ENCODE data around the gene SLC22A15. TPM values are rescaled to one million over a fixed set of nuclear protein-coding genes. Genes with fewer than 3 reads are reported as not detected.

SLC22A15 gene
- total and polyA plus RNA-seq, 2 experiments from 2014 or later, result 2.7 to 3.8 TPM

- Histone ChIP-seq H3F3A (replicated peaks; ENCODE audit: low read depth) (no peaks in the 10 kb centered on the region), H4K20me1 (replicated peaks; ENCODE audit: insufficient read depth) (no peaks in the 10 kb centered on the region; the same call in 1 of the 2 replicates), H2AFZ (no peak overlapping the region), H3K36me3 (ENCODE audit: insufficient read depth) (no peaks in the 10 kb centered on the region), H3K4me2 (no peak overlapping the region), H3K27me3 (ENCODE audit: insufficient read depth) (no peaks in the 10 kb centered on the region), H3K27ac (ENCODE audit: low read depth) (no peak overlapping the region), H3K4me1 (ENCODE audit: insufficient read depth) (no peaks in the 10 kb centered on the region), H3K79me2 (replicated peaks; ENCODE audit: insufficient read depth) (no peaks in the 10 kb centered on the region), H3K4me3 (no peak overlapping the region), H3K9me2 (ENCODE audit: insufficient read depth) (no peaks in the 10 kb centered on the region)
- no peaks in the 10 kb centered on the region for H3K27me3 Mint-ChIP-seq (ENCODE audit: insufficient read depth, low read depth, poor library complexity)
- no peaks in the 10 kb centered on the region for H3K9me3 Mint-ChIP-seq
- no peak overlapping the region for H3K27ac Mint-ChIP-seq
- ATAC-seq (no peak), DNase-seq (ENCODE audit: low spot score) (no peak)
- H3K4me1 Mint-ChIP-seq, result no peaks in the 10 kb centered on the region
- H3K4me3 Mint-ChIP-seq, result no peak overlapping the region
- TF ChIP-seq, protein P1, sequence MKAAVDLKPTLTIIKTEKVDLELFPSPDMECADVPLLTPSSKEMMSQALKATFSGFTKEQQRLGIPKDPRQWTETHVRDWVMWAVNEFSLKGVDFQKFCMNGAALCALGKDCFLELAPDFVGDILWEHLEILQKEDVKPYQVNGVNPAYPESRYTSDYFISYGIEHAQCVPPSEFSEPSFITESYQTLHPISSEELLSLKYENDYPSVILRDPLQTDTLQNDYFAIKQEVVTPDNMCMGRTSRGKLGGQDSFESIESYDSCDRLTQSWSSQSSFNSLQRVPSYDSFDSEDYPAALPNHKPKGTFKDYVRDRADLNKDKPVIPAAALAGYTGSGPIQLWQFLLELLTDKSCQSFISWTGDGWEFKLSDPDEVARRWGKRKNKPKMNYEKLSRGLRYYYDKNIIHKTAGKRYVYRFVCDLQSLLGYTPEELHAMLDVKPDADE (IDR thresholded peaks at IDR 0.05), result no peak
- TF ChIP-seq EZH2phosphoT487 (IDR thresholded peaks at IDR 0.05; ENCODE audit: unreplicated experiment) (no peak), ZNF114 (CRISPR knock-in tag; IDR thresholded peaks at IDR 0.05) (no peak), JUNB (IDR thresholded peaks at IDR 0.05; ENCODE audit: unreplicated experiment) (no peak), ZNF331 (CRISPR knock-in tag; IDR thresholded peaks at IDR 0.05; ENCODE audit: low read depth) (no peak), EZH2 (IDR thresholded peaks at IDR 0.05; ENCODE audit: low read depth, unreplicated experiment) (no peak)
- TF ChIP-seq, protein P2, sequence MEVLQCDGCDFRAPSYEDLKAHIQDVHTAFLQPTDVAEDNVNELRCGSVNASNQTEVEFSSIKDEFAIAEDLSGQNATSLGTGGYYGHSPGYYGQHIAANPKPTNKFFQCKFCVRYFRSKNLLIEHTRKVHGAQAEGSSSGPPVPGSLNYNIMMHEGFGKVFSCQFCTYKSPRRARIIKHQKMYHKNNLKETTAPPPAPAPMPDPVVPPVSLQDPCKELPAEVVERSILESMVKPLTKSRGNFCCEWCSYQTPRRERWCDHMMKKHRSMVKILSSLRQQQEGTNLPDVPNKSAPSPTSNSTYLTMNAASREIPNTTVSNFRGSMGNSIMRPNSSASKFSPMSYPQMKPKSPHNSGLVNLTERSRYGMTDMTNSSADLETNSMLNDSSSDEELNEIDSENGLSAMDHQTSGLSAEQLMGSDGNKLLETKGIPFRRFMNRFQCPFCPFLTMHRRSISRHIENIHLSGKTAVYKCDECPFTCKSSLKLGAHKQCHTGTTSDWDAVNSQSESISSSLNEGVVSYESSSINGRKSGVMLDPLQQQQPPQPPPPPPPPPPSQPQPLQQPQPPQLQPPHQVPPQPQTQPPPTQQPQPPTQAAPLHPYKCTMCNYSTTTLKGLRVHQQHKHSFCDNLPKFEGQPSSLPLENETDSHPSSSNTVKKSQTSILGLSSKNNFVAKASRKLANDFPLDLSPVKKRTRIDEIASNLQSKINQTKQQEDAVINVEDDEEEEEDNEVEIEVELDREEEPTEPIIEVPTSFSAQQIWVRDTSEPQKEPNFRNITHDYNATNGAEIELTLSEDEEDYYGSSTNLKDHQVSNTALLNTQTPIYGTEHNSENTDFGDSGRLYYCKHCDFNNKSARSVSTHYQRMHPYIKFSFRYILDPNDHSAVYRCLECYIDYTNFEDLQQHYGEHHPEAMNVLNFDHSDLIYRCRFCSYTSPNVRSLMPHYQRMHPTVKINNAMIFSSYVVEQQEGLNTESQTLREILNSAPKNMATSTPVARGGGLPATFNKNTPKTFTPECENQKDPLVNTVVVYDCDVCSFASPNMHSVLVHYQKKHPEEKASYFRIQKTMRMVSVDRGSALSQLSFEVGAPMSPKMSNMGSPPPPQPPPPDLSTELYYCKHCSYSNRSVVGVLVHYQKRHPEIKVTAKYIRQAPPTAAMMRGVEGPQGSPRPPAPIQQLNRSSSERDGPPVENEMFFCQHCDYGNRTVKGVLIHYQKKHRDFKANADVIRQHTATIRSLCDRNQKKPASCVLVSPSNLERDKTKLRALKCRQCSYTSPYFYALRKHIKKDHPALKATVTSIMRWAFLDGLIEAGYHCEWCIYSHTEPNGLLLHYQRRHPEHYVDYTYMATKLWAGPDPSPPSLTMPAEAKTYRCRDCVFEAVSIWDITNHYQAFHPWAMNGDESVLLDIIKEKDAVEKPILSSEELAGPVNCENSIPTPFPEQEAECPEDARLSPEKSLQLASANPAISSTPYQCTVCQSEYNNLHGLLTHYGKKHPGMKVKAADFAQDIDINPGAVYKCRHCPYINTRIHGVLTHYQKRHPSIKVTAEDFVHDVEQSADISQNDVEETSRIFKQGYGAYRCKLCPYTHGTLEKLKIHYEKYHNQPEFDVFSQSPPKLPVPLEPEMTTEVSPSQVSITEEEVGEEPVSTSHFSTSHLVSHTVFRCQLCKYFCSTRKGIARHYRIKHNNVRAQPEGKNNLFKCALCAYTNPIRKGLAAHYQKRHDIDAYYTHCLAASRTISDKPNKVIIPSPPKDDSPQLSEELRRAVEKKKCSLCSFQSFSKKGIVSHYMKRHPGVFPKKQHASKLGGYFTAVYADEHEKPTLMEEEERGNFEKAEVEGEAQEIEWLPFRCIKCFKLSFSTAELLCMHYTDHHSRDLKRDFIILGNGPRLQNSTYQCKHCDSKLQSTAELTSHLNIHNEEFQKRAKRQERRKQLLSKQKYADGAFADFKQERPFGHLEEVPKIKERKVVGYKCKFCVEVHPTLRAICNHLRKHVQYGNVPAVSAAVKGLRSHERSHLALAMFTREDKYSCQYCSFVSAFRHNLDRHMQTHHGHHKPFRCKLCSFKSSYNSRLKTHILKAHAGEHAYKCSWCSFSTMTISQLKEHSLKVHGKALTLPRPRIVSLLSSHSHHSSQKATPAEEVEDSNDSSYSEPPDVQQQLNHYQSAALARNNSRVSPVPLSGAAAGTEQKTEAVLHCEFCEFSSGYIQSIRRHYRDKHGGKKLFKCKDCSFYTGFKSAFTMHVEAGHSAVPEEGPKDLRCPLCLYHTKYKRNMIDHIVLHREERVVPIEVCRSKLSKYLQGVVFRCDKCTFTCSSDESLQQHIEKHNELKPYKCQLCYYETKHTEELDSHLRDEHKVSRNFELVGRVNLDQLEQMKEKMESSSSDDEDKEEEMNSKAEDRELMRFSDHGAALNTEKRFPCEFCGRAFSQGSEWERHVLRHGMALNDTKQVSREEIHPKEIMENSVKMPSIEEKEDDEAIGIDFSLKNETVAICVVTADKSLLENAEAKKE (CRISPR knock-in tag; IDR thresholded peaks at IDR 0.05), result no peak
- TF ChIP-seq, protein P3, sequence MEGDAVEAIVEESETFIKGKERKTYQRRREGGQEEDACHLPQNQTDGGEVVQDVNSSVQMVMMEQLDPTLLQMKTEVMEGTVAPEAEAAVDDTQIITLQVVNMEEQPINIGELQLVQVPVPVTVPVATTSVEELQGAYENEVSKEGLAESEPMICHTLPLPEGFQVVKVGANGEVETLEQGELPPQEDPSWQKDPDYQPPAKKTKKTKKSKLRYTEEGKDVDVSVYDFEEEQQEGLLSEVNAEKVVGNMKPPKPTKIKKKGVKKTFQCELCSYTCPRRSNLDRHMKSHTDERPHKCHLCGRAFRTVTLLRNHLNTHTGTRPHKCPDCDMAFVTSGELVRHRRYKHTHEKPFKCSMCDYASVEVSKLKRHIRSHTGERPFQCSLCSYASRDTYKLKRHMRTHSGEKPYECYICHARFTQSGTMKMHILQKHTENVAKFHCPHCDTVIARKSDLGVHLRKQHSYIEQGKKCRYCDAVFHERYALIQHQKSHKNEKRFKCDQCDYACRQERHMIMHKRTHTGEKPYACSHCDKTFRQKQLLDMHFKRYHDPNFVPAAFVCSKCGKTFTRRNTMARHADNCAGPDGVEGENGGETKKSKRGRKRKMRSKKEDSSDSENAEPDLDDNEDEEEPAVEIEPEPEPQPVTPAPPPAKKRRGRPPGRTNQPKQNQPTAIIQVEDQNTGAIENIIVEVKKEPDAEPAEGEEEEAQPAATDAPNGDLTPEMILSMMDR (conservative IDR thresholded peaks at IDR 0.05; ENCODE audit: low read depth in 2 of 2), result no peak
- no peaks in the 10 kb centered on the region for H3K36me3 Mint-ChIP-seq (ENCODE audit: low read depth)
These were observed 142.2 kb downstream of the SLC22A15 start for GRCh38 chr1:116118471-116118870.

Other genes with a start within 250 kb of the SLC22A15 start
- not detected in 2 replicates for gene CASQ2, start 207.8 kb upstream of the SLC22A15 start, total RNA-seq (2014; rRNA removed; shearing (Covaris generic))
- gene CASQ2, start 207.8 kb upstream of the SLC22A15 start, polyA plus RNA-seq (2016; fragmentation: Nextera tagmentation; extraction: Ambion mirVana), result not detected in 2 replicates
- 1.7 and 2.3 TPM in 2 replicates for gene NHLH2, start 135.4 kb upstream of the SLC22A15 start, total RNA-seq (2014; rRNA removed; shearing (Covaris generic))
- 1.8 and 1.9 TPM in 2 replicates for gene NHLH2, start 135.4 kb upstream of the SLC22A15 start, polyA plus RNA-seq (2016; fragmentation: Nextera tagmentation; extraction: Ambion mirVana)
- gene MAB21L3, start 134.9 kb downstream of the SLC22A15 start, total RNA-seq (2014; rRNA removed; shearing (Covaris generic)), result not detected in 2 replicates
- not detected in 2 replicates for gene MAB21L3, start 134.9 kb downstream of the SLC22A15 start, polyA plus RNA-seq (2016; fragmentation: Nextera tagmentation; extraction: Ambion mirVana)

Measured in GM23338 (cell line).